HepG2 (cell line): ENCODE measurements around the gene PAQR7. TPM values are rescaled to one million over a fixed set of nuclear protein-coding genes. Genes with fewer than 3 reads are reported as not detected.

Experiments
- ATAC-seq: fragments of 200-7000 bp; cut with Tn5 transposase; 3 replicates; pipeline ENCODE4 v1.9.1; 2020; ENCODE audit warnings: mild to moderate bottlenecking, moderate library complexity
- BruUV-seq: library from RNA; stranded (reverse); fragments of 400-500 nt; replicated peaks from 2 replicates; lab custom pipeline; 2021; lab: Mats Ljungman, UMichigan
- CTCF ChIA-PET: fragments of 300-600 bp; formaldehyde crosslinking; extraction: SDS; loops from one replicate; lab custom pipeline; 2021; ENCODE audit warnings: low total read pairs, inconsistent platforms, low intra/inter-chr PET ratio; lab: Yijun Ruan, JAX
- POLR2A ChIA-PET: fragments of 350-600 bp; sonication (Branson Sonifier 250); formaldehyde crosslinking; loops from one replicate; lab custom pipeline; 2020; ENCODE audit warnings: antibody characterized with exemption, inconsistent platforms; lab: Yijun Ruan, JAX
- DNase-seq: peaks from one replicate; pipeline ENCODE4 v3.0.0-alpha.2; 2015; ENCODE audit warnings: low spot score
- FAIRE-seq: peaks from 3 replicates; lab custom pipeline; 2011; peaks lifted over from hg19 to GRCh38; lab: Jason Lieb, UNC
- H2AFZ ChIP-seq: one replicate; pipeline ENCODE4 v1.6.1; 2011; ENCODE audit warnings: low read length, inconsistent platforms
- H3K27ac ChIP-seq: fragments of 300-600 bp; 3 replicates; pipeline ENCODE4 v1.8.0; 2011; ENCODE audit warnings: mixed run types, mild to moderate bottlenecking, mixed read lengths, low read length, inconsistent platforms; ENCODE audit not compliant: insufficient read depth; ENCODE audit errors: extremely low read length
- H3K27me3 ChIP-seq, 2 experiments: fragments of 200-600 bp in 1 of 2; 2 replicates in 1 of 2; 3 replicates in 1 of 2; pipeline versions ENCODE4 v1.6.0 to v1.8.0; 2011; ENCODE audit warnings: low read length in 2 of 2, mild to moderate bottlenecking in 2 of 2, moderate library complexity in 2 of 2, inconsistent platforms in 1 of 2; ENCODE audit not compliant: insufficient read depth in 2 of 2, control insufficient read depth in 1 of 2
- H3K36me3 ChIP-seq, 2 experiments: fragments of 200-600 bp in 1 of 2; replicated peaks in 1 of 2; 2 replicates in 1 of 2; 3 replicates in 1 of 2; pipeline versions ENCODE4 v1.5.1 to v1.8.0; 2011; ENCODE audit warnings: low read length in 2 of 2, inconsistent platforms in 1 of 2; ENCODE audit not compliant: insufficient read depth in 2 of 2, control insufficient read depth in 1 of 2
- H3K4me1 ChIP-seq: 2 replicates; pipeline ENCODE4 v1.5.1; 2012; ENCODE audit warnings: low read length, inconsistent platforms; ENCODE audit not compliant: insufficient read depth
- H3K4me2 ChIP-seq: 2 replicates; pipeline ENCODE4 v1.6.0; 2011; ENCODE audit warnings: low read depth, low read length, inconsistent platforms
- H3K4me3 ChIP-seq, 3 experiments: fragments of 200-600 bp in 1 of 3; sonication (generic), shearing (Covaris generic) in 1 of 3; replicated peaks in 1 of 3; 2 replicates each; pipeline ENCODE4 v1.5.1; 2011 to 2016; ENCODE audit warnings: low read length in 3 of 3, inconsistent platforms in 2 of 3, low read depth in 2 of 3, mild to moderate bottlenecking in 2 of 3, control low read depth in 1 of 3, mixed read lengths in 1 of 3; ENCODE audit not compliant: insufficient read depth in 1 of 3
- H3K79me2 ChIP-seq: one replicate; pipeline ENCODE4 v1.6.1; 2011; ENCODE audit warnings: low read length, inconsistent platforms; ENCODE audit not compliant: insufficient read depth
- H3K9ac ChIP-seq: 2 replicates; pipeline ENCODE4 v1.6.0; 2011; ENCODE audit warnings: mild to moderate bottlenecking, low read depth, low read length, inconsistent platforms; ENCODE audit not compliant: insufficient read depth
- H3K9me3 ChIP-seq: 2 replicates; pipeline ENCODE4 v1.5.1; 2012; ENCODE audit warnings: mild to moderate bottlenecking, low read length
- H4K20me1 ChIP-seq: 2 replicates; pipeline ENCODE4 v1.6.0; 2011; ENCODE audit warnings: inconsistent platforms, mild to moderate bottlenecking, low read length, moderate library complexity; ENCODE audit not compliant: insufficient read depth
- ARNTL ChIP-seq: sonication (generic); formaldehyde crosslinking; IDR thresholded peaks from 2 replicates; pipeline ENCODE4 v1.4.0; 2020; ENCODE audit warnings: mild to moderate bottlenecking, missing genetic modification reagents
- BHLHE40 ChIP-seq: IDR thresholded peaks from 2 replicates; pipeline ENCODE4 v1.6.1; 2011; ENCODE audit warnings: low read length, improper control_type of control experiment
- CEBPZ ChIP-seq: IDR thresholded peaks from 2 replicates; pipeline ENCODE4 v1.6.1; 2012; ENCODE audit warnings: low read length, improper control_type of control experiment
- FOXK1 ChIP-seq: sonication (generic); formaldehyde crosslinking; IDR thresholded peaks from 2 replicates; pipeline ENCODE4 v1.4.0; 2020; ENCODE audit warnings: low read depth, missing genetic modification reagents, borderline replicate concordance
- FOXO4 ChIP-seq: sonication (generic); formaldehyde crosslinking; conservative IDR thresholded peaks from 2 replicates; pipeline ENCODE4 v1.8.1; 2023; ENCODE audit warnings: missing genetic modification reagents
- HNRNPH1 ChIP-seq: fragments of 200-400 bp; formaldehyde crosslinking; optimal IDR thresholded peaks from 2 replicates; pipeline ENCODE3; 2017; ENCODE audit warnings: mild to moderate bottlenecking, low read depth, low read length
- IRF2 ChIP-seq: IDR thresholded peaks from 2 replicates; pipeline ENCODE4 v1.6.1; 2018; ENCODE audit warnings: missing genetic modification reagents, missing compliant biosample characterization
- MLLT10 ChIP-seq: sonication (generic); formaldehyde crosslinking; IDR thresholded peaks from 2 replicates; pipeline ENCODE4 v1.4.0; 2020; ENCODE audit warnings: missing genetic modification reagents
- PHF21A ChIP-seq: sonication (generic); formaldehyde crosslinking; IDR thresholded peaks from 2 replicates; pipeline ENCODE4 v1.5.0; 2020; ENCODE audit warnings: mild to moderate bottlenecking, missing genetic modification reagents
- SMARCE1 ChIP-seq: fragments of 450-650 bp; IDR thresholded peaks from 2 replicates; pipeline ENCODE4 v1.6.1; 2017; ENCODE audit warnings: borderline replicate concordance
- SOX5 ChIP-seq: IDR thresholded peaks from 2 replicates; pipeline ENCODE4 v1.6.1; 2016; ENCODE audit warnings: borderline replicate concordance
- SRF ChIP-seq: IDR thresholded peaks from 2 replicates; pipeline ENCODE4 v1.6.1; 2011; ENCODE audit warnings: mild to moderate bottlenecking, low read depth, low read length, moderate library complexity
- STAG1 ChIP-seq: sonication (generic); formaldehyde crosslinking; IDR thresholded peaks from 2 replicates; pipeline ENCODE4 v1.4.0; 2020; ENCODE audit warnings: missing genetic modification reagents
- TBX3 ChIP-seq: fragments of 450-650 bp; IDR thresholded peaks from 2 replicates; pipeline ENCODE4 v1.6.1; 2017; ENCODE audit warnings: antibody characterized with exemption, mild to moderate bottlenecking, inconsistent platforms, borderline replicate concordance
- THYN1 ChIP-seq: sonication (generic); formaldehyde crosslinking; IDR thresholded peaks from 2 replicates; pipeline ENCODE4 v1.8.1; 2023; ENCODE audit warnings: low read depth, mild to moderate bottlenecking, moderate library complexity, missing genetic modification reagents, borderline replicate concordance
- U2AF2 ChIP-seq: fragments of 200-400 bp; formaldehyde crosslinking; IDR thresholded peaks from 2 replicates; pipeline ENCODE4 v1.6.1; 2017; ENCODE audit warnings: low read depth, mild to moderate bottlenecking, low read length
- ZNF17 ChIP-seq: sonication (generic); formaldehyde crosslinking; IDR thresholded peaks from 2 replicates; pipeline ENCODE4 v1.5.0; 2020; ENCODE audit warnings: mild to moderate bottlenecking, missing genetic modification reagents
- ZNF354B ChIP-seq: sonication (generic); formaldehyde crosslinking; IDR thresholded peaks from 2 replicates; pipeline ENCODE4 v1.8.0; 2022; ENCODE audit warnings: mild to moderate bottlenecking, missing genetic modification reagents
- ZNF484 ChIP-seq: sonication (generic); formaldehyde crosslinking; IDR thresholded peaks from 2 replicates; pipeline ENCODE4 v1.5.1; 2020; ENCODE audit warnings: mild to moderate bottlenecking, low read depth, missing genetic modification reagents, borderline replicate concordance
- ZNF572 ChIP-seq: sonication (generic); formaldehyde crosslinking; IDR thresholded peaks from 2 replicates; pipeline ENCODE4 v1.5.1; 2020; ENCODE audit warnings: mild to moderate bottlenecking, missing genetic modification reagents
- ZNF777 ChIP-seq: sonication (generic); formaldehyde crosslinking; IDR thresholded peaks from 2 replicates; pipeline ENCODE4 v1.4.0; 2020; ENCODE audit warnings: missing genetic modification reagents
- ZZZ3 ChIP-seq: sonication (generic); formaldehyde crosslinking; IDR thresholded peaks from 2 replicates; pipeline ENCODE4 v1.4.0; 2020; ENCODE audit warnings: missing genetic modification reagents, mild to moderate bottlenecking, borderline replicate concordance
- WGBS: methylation state at CpG from one replicate; pipeline ENCODE4 v1.1.6; 2017; ENCODE audit warnings: low lambda C conversion rate; 5-methylcytosine and 5-hydroxymethylcytosine counted together
- in situ Hi-C: cut with HindIII; loops from 2 replicates; pipeline ENCODE4 v1.10.0; 2017; ENCODE audit warnings: low pct_unique_long_range_greater_than_20kb; ENCODE audit not compliant: extremely low pct_ligation_motif_present
- intact Hi-C: fragments of 100-400 bp; cut with micrococcal nuclease; formaldehyde crosslinking; loops from one replicate; pipeline ENCODE4 v1.10.0; 2022; ENCODE audit not compliant: unreplicated experiment
- polyA plus RNA-seq, 8 experiments: library from polyadenylated mRNA; depleted of rRNA in 3 of 8; stranded (reverse) in 7 of 8; unstranded in 1 of 8; fragments of >200 nt; fragmentation: Illumina TruSeq in 4 of 8; extraction: Trizol in 4 of 8; gene quantifications; 2 replicates each; pipeline versions ENCODE4 v1.2.1 to v1.2.3, GENCODE V29; 2011 to 2016; ENCODE audit warnings: low read depth in 4 of 8, missing spikeins in 1 of 8, mixed read lengths in 1 of 8; ENCODE audit not compliant: insufficient read depth in 1 of 8
- total RNA-seq, 5 experiments: library from RNA; depleted of rRNA; stranded (reverse); fragments of >200 nt; fragmentation: Illumina TruSeq; extraction: Trizol; gene quantifications; 2 replicates each; pipeline ENCODE4 v1.2.3, GENCODE V29; 2016; ENCODE audit warnings: low read depth in 1 of 5

Gene PAQR7
- total and polyA plus RNA-seq, 2 of the 13 experiments (the other 11 are each of a cell fraction or from before 2014, with no cell fraction given), result 13.2 to 16.6 TPM

- DNase-seq (peak; percentile 58), ATAC-seq (no peak), FAIRE-seq (no peak)
- Histone ChIP-seq H3K27me3 (no peaks in the 10 kb centered on the region), H2AFZ (no peak overlapping the region), H3K4me2 (no peak overlapping the region), H3K9me3 (no peaks in the 10 kb centered on the region), H3K9ac (no peak overlapping the region), H3K27ac (peak overlapping the region; percentile 19), H3K79me2 (peaks cover 22% of the 10 kb centered on the region), H4K20me1 (peaks cover 8% of the 10 kb centered on the region), H3K36me3 (peaks cover 18 to 51% of the 10 kb centered on the region in 2 experiments), H3K4me1 (peaks cover 30% of the 10 kb centered on the region), H3K4me3 (no peak overlapping the region)
- CTCF ChIA-PET, result no interaction called here
- intact Hi-C loops, result no loop called here
- in situ Hi-C loops, result loop anchor here (10.0 kb wide), 1 partner anchor 169 kb away; the partner anchor contains the start of gene PAFAH2
- 79% methylated on average over 2 of the region's 2 CpGs for WGBS
- no TSS peak for BruUV-seq
- POLR2A ChIA-PET, result no interaction called here
- TF ChIP-seq ZNF17 (CRISPR knock-in tag) (no peak), FOXO4 (CRISPR knock-in tag) (no peak), ZNF484 (CRISPR knock-in tag) (no peak), ZNF777 (CRISPR knock-in tag) (no peak), FOXK1 (CRISPR knock-in tag) (0 out of 2 replicates have a peak, but pooled peaks have one; percentile 8), SRF (no peak), CEBPZ (no peak), U2AF2 (no peak), SMARCE1 (no peak), BHLHE40 (no peak), ZNF354B (no peak), TBX3 (no peak), ZNF572 (CRISPR knock-in tag) (no peak), ZZZ3 (no peak), SOX5 (CRISPR knock-in tag) (no peak), MLLT10 (CRISPR knock-in tag) (no peak), STAG1 (CRISPR knock-in tag) (0 out of 2 replicates have a peak, but pooled peaks have one; percentile 13), PHF21A (CRISPR knock-in tag) (no peak), HNRNPH1 (no peak), THYN1 (no peak), ARNTL (CRISPR knock-in tag) (no peak), IRF2 (CRISPR knock-in tag) (no peak)
Observed at GRCh38 chr1:25825605-25826004, 49.9 kb downstream of the PAQR7 start.
